GM21360 (cell line): ENCODE measurements around the gene TYMP.

Source experiments
- ATAC-seq: cut with Tn5 transposase; IDR thresholded peaks from one replicate; pipeline ENCODE4 v1.9.1; 2021; ENCODE audit warnings: mild to moderate bottlenecking, moderate library complexity; ENCODE audit not compliant: unreplicated experiment

The TYMP gene

DNA sequence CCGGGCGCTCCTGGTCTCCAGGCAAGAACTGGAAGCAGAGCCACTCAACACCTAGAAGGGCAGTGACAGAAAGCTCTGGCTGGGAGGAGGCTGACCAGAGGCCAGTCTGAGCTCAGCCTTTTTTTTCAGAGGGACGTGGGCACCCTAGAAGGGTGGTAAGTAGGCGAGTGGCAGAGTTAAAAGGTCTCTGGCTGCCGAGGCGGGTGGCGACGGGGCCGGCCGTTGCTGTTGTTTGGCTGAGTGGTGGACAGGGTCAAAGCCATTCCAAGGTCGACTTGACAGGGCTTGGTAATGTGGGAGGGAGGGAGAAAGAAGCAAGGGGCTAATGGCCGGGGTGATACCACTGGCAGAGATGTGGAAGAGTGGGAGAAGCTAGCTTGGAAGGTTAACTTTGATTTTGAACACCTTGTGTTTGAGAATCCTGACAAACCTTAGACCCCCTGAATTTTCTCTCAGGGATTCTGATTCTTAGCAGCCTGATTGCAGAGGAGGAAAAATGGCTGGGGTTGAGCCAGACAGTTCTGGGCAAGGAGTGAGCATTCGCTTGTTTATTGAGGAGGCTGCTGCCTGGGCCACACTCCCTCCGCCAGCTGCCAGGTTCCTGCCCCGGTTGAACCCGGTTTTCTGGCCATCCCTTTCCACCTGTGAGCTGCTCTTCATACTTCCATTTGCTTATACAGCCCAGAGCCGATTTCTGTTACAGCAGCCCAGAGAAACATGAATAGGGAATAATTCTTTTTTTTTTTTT is 33.8 kb upstream of the TYMP start:
- ATAC-seq, result no peak

DNA sequence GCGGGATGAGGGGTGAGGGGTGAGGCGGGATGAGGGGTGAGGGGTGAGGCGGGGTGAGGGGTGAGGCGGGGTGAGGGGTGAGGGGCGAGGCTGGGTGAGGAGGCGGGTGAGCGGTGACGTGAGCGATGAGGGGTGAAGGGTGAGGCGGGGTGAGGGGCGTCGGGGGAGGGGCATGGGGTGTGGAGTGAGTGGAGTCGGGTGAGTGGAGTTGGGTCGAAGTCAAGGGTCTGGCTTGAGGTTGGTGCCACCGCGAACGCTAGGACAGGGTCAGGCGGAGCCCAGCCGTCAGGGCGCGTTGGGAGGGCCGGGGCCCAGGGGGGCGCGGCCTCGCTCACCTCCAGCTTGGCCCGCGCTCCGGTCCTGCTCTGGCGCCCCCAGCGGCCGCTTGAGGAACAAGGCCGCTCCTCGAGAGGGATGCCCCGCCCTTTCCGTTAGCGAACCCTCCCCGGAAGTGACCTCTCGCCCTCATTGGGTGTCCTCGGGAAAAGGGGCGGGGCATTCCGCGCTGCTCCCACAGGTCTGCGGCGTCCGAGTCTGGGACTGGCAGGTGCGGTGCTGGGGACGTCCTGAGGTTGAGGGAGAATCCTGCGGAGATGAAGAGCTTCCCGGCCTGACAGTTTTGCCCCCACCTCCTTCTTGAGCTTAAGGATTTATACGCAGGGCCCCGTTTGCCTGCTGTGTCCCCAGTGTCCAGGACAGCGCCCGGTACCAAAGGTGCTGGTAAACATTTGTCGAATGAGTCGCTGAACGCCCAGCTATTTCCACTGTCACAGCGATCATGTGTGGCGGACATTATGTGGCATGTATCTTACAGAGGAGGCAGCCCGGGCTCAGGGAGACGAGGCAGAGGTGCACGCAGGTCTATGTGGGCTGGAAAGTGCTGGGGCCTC is 33.0 kb upstream of the TYMP start, which contains the start of gene SYCE3:
Gene SYCE3 (minus strand): TSS at position 397 of the 890 bp plus-strand sequence. CDS start 6,514 bp downstream, outside the sequence.
- ATAC-seq, result peak; percentile 90

DNA sequence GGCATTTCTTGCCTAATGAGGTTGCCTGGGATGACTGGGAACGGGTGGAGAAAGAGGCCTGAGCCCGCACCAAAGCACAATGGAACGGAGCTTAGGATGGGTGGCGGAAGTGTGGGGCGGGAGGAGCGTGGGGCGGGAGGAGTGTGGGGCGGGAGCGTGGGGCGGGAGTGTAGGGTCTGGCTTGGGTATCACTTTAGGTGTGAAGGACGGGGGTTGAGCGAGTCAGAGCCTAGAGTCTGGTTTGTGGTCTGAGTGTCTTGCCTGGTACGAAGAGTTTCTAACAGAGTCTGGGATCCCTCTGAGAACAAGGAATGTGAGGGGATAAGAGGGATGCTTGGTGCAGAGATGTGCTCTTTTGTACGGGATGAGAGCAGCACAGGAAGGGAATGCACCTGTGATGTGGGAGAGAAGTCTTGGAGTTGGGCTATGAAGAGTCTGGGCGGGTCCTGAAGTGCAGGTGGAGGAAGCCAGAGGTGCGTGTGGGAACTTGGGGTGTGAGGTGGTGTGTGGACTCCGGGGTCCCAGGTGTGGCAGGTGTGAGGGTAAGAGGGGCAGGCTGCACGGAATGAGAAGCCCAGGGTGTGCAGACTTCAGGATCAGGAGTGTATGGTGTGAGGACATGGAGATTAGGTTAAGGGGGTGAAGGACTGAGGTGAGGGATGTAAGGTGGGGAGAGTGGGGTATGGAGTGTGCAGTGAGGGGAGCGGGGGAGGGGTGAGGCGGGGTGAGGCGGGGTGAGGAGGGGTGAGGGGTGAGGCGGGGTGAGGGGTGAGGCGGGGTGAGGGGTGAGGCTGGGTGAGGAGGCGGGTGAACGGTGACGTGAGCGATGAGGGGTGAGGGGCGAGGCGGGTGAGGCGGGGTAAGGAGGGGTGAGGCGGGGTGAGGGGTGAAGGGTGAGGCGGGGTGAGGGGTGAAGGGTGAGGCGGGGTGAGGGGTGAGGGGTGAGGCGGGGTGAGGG is 31.9 kb upstream of the TYMP start:
- ATAC-seq, result no peak

DNA sequence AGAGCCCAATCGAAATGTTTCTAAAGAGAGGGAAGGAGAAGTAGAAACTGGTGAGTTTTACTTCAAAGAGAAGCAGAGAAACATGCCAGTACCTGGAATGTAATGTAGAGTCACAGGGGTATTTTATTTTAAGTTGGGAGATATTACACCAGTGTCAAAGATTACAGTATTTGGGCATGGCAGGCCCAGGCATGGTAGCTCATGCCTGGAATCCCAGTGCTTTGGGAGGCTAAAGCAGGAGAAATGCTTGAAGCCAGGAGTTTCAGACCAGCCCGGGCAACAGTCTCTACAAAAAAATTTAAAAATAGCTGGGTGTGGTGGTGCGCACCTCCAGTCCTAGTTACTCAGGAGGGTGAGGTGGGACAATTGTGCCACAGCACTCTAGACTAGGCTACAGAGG is 30.2 kb upstream of the TYMP start:
- ATAC-seq, result no peak

DNA sequence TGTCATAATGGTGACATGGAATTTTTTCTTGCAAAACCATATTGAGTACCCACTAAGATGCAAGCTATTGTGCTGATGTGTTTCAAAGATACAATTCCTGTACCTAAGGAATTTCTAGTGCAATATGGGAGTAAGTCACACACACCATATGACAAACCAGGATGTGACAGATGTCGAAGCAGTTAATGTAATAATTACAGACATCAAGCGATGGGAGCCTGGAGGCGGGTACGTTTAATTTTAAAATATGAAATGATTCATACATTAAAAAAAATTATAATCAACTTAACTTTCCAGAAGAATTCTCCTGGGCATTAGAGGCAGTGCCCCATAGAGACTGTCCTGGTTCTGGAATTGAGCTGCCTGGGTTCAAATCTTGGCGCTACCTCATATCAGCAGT is 26.9 kb upstream of the TYMP start:
- no peak for ATAC-seq

DNA sequence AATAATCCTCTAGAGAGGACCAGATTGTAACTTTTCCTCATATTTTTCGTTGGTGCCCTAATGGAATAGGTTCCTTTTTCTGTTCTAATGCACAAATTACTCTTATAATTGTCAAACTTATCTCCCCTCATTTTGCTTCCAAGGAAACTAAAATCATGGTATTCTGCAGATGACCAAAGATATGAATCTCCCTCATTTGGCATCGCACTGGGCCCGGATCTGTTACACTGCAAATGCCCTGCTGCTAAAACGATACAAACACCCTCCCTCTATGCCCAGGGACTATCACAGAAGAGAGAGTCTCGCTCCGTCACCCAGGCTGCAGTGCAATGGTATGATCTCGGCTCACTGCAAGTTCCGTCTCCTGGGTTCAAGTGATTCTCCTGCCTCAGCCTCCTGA is 23.5 kb upstream of the TYMP start:
- no peak for ATAC-seq

DNA sequence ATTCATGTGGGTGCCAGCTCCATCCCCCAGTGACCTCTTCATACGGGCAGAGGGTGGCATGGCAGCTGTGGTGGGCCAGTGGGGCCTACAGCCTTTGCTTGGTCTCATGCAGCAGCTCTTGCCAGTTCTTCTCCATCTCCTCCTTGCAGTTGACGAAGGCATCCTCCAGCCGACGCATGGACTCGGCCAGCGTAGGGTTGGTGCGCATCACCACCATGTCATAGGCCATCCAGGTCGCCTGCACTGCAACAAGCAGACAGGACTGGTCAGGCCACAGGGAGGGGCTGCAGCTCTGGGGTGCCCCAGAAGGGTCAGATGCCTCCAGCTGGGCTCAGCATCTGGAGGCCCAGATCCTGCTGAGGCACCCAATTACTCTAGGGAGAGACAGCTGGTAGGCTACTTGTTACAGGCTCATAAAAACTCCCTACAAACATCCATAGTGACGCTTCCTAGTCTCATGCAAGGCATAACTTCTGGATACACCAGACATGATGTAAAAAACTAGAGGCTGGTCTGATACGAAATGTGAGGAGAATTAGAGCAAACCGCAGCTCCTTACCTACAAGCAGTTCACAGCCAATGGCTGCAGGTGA is 21.4 kb upstream of the TYMP start:
- no peak for ATAC-seq

DNA sequence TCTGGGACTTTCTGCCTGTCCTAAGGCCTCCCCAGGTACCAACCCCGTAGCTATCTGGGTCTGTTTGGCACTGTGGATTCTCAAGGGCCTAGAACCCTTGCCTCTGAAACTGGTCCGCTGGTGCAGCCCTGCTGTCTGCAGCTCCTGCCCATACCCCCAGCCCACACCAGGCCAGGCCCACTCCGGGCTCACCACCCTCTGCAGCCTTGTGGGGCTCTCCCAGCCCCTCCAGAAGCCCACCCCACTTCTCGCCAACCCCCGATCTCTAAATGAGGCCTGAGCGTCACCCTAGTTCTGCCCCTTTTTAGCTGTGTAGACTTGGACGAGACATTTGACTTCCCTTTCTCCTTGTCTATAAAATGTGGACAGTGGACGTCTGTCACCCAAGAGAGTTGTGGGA is 20.6 kb upstream of the TYMP start:
- no peak for ATAC-seq

DNA sequence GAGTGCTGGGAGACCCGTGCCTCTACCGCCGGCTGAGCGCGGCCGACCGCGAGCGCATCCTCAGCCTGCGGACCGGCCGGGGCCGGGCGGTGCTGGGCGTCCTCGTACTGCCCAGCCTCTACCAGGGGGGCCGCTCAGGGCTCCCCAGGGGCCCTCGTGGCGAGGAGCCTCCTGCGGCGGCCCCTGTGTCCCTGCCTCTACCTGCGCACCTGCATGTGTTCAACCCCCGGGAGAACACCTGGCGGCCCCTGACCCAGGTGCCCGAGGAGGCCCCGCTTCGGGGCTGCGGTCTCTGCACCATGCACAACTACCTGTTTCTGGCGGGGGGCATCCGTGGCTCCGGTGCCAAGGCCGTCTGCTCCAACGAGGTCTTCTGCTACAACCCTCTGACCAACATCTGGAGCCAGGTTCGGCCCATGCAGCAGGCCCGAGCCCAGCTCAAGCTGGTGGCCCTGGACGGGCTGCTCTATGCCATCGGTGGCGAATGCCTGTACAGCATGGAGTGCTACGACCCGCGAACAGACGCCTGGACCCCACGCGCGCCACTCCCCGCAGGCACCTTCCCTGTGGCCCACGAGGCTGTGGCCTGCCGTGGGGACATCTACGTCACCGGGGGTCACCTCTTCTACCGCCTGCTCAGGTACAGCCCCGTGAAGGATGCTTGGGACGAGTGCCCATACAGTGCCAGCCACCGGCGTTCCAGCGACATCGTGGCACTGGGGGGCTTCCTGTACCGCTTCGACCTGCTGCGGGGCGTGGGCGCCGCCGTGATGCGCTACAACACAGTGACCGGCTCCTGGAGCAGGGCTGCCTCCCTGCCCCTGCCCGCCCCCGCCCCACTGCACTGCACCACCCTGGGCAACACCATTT is 19.3 kb upstream of the TYMP start:
- no peak for ATAC-seq

DNA sequence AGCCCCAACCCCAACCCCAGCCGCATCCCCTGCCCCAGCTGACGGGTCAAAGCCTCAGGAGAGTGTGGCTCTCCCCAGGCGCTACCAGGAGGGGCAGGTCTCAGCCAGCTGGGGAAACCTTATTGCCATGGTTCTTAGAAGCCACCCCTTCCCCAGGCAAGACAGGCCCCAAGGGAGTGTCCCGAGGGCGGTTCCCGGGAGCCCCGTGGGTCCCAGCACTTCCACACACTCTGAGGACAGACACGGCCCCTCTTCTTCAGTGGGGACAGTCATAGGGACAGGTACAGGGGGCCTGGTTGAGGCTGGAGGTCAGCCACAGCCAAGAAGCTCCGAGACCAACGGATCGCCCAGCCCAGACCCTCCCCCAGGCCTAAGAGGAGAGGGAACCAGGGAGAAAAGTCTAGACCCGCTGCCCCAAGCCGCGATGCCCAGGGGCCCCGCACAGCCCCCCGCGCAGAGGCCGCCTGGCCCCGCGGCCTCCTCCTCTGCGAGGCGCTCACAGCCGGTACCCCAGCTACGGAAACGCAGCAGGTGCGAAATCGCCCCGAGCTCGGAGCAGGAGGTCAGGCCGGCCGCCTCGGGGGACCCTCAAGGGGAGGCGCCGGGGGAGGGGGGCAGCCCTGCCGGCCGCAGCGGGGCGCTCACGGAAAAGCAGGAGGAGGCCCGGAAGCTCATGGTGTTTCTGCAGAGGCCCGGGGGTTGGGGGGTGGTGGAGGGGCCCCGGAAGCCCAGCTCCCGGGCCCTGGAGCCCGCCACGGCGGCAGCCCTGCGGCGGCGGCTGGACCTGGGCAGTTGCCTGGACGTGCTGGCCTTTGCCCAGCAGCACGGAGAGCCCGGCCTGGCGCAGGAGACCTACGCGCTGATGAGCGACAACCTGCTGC is 18.5 kb upstream of the TYMP start:
- ATAC-seq, result no peak

DNA sequence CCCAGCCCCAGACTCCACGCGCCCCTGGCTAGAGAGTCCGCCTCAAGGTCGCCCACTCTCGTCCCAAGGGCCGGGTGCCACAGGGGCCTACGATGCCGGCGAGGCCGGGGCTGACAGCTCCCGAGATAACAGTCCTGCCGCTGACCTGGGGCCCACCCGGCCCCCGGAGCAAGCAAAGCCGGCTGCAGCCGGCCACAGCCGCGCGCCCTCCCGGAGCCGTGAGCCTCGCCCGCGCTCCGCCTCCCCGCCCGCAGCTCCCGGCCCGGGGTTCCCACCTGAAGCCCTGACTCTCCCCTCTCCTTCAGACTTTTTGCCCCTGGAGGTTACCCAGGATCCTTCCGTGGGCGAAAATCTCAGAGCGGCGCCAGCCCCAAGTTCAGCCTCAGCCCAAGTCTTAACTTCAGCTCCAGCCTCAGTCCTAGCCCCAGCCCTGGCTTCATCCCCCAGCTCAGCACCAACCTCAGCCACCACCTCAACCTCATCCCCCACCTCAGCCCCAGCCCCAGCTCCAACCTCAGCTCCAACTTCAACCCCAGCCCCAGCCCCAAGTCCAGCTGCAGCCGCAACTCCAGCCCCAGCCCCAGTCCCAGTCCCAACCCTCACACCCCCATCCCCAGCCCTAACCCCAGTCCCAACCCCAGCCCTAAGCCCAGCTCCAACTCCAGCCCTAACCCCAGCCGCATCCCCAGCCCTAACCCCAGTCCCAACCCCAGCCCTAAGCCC is 17.6 kb upstream of the TYMP start:
- no peak for ATAC-seq

DNA sequence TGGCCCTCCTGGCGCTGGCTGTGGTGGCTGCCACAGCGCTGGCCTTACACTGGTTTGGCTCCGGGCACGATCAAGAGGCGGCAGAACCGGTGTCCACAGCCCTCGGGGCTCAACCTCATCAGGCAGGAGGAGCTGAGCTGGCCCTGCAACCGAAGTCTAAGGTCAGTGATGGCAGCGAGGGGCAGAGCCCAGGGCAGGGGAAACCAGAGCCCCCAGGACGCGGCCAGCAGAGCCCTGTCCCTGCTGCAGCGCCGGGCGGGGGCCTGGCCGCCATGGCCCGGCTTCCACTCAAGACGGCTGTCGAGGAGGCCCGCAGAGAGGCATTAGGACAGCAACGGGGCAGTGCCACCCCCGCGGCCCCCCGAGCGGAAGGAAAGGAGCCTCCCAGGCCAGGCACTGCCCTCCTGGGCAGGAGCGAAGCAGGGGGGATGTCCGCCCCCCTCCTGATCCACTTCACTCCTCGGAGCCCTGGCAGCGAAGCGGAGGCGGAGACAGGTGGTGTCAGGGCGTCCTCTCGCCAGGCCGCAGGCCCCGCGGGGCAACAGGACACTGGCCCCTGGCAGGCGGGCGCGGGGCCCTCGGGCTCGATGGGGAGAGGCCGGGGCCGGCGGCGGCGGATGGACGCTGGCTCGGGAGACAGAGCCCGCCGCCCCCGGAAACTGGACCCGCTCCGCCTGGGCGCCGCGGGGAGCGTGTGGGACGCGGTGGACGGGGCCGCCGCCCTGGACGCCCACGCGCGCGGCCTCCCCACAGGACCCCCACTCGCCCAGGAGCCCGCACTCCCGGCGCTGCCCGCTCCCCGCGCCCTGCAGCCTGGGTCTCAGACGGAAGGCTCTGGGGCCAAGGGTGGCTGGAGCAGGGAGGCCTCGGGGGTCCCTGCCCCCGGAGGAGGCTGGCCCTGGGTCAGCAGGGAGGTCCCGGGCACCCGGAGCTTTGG is 16.8 kb upstream of the TYMP start:
- no peak for ATAC-seq

DNA sequence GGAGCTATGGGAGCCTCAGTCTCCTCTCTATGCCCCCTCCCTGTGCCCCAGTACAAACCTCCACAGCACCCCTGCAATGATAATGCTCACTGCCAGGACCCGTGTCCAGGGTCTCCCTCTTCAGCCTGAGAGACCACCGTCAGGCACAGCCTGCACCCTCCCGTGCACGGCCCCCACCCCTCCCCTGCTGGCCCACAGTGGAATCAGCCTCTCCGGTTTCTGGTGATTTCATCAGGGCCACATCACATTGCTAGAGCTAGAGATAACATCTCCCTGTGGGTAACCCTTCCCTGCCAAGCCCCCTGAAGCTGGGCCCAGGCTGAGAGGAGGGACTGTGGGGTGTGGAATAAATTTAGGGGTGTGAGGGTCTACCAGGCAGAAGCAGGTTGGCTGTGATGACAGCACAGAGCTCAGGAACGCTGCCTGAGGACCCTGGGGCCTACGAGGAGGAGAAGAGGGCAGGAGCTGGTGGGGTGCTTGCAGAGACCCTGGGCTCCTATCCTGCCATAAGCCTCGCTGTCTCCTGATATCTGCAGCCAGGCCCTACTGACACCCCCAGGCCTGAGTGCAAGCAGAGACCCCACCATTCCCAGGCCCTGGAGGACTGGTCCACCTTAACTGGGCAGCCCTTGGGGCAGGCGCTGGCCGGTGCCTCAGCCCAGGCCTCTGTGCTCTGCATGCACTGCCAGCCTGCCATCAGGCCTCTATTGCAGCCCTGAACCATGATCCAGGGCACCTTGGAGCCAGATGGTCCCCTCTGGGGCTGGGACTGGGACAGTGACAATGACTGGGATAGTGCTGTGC is 15.9 kb upstream of the TYMP start, which contains the start of gene KLHDC7B:
Gene KLHDC7B (plus strand): TSS at position 378 of the 804 bp plus-strand sequence. CDS start 345 bp downstream, at position 723.
- ATAC-seq, result no peak

DNA sequence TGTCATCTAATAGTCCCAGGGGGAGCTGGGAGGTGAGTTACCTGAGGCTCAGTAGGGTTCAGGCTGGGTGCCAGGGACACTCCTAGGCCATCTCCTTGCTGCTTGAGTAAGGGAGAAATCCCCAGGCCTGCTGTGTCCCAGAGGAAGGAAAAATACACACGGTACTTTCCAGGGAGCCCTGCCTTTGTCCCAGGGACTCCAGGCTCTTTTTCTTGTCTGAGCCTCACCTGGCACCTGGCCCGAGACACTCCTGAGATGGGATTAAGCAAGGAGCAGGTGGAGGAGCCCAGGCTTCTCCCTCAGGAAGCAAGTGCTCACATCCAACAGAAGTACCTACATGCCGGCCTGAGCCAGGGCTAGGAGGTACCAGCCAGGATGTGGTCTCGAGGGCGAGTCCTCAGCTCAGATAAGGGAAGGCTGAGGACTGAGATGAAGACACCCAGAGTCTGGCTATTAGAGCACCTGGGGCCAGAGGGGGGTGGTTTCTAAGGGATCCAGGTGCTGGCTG is 15.0 kb upstream of the TYMP start:
- ATAC-seq, result no peak

DNA sequence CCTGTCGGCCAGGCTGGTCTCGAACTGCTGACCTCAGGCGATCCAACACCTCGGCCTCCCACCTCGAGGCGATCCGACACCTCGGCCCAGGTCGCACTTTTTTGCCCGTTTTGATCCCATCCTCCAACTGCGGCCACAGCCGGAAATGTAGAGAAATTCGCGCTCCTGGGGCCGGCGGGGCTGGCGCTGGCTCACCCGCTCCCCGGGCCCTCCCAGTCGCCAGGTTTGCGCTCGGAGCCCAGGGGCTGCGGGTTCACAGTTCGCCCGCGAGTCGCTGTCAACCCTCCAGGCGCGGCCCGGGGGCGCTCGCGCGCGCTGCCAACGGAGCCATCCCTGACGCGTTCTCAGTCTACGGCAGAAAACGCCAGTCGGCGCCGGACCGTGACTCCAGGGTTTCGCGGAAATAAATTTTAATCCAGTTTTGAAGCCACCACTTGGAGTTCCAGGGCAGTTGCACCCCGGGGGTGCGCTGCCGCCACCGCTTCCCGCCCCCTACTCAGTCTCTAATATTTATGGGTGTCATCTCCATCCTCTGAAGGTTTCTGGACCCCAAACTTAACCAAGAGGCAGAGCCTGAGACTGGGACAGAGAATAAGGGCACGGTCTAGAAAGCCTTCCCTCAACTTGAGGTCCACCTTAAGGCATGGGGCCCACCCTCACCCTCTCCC is 14.4 kb upstream of the TYMP start:
- ATAC-seq, result no peak
